Mucosa of descending colon (tissue), 3 donors: ENCODE measurements around the gene NUCB2. TPM values are rescaled to one million over a fixed set of nuclear protein-coding genes. Genes with fewer than 3 reads are reported as not detected.

Experiments
- ATAC-seq: fragments of 200-7000 bp; cut with Tn5 transposase; one replicate; pipeline ENCODE4 v1.9.1; 2020; ENCODE audit warnings: mild to moderate bottlenecking, moderate library complexity
- DNase-seq, 3 donors: peaks; one replicate each; pipeline ENCODE4 v3.0.0-alpha.2; 2020
- H3K36me3 ChIP-seq: fragments of 200-600 bp; one replicate; pipeline ENCODE4 v1.8.0; 2021; ENCODE audit warnings: low read depth, mild to moderate bottlenecking
- H3K4me1 ChIP-seq: fragments of 200-600 bp; one replicate; pipeline ENCODE4 v1.8.0; 2021; ENCODE audit warnings: low read depth, mild to moderate bottlenecking
- H3K4me3 ChIP-seq: fragments of 200-600 bp; one replicate; pipeline ENCODE4 v1.8.0; 2021; ENCODE audit warnings: mild to moderate bottlenecking
- H3K9me3 ChIP-seq: fragments of 200-600 bp; one replicate; pipeline ENCODE4 v1.8.0; 2021; ENCODE audit warnings: mild to moderate bottlenecking
- intact Hi-C, 2 donors: fragments of 100-400 bp; cut with DNase I in 1 of 2; cut with micrococcal nuclease in 1 of 2; formaldehyde crosslinking; loops; one replicate each; pipeline versions ENCODE4 v1.11.0 to v1.11.1; 2022; cut with DNase I, micrococcal nuclease
- total RNA-seq, 3 donors: library from RNA; stranded (reverse); fragmentation: NEBNext Ultra II Directional in 2 of 3; extraction: Animal tissue kit (Norgen Biotek cat#: 25700) in 2 of 3; gene quantifications; one replicate each; pipeline versions ENCODE4 v1.2.1 to v1.2.4, GENCODE V29; 2021 to 2023
- TF ChIP-seq, protein P1 (sequence below): fragments of 200-600 bp; IDR thresholded peaks from one replicate; pipeline ENCODE4 v1.8.0; 2022; ENCODE audit warnings: antibody characterized with exemption, mild to moderate bottlenecking
- donor health status: DM: no; HTN: no; CAD: no; lungs with moderate emphysema.
- donor health status: DM: no; HTN: no; CAD: no.
- donor health status: DM: no; HTN: yes; CAD: no.

NUCB2 gene
- total RNA-seq, 3 donors from 2014 or later: 22.4 to 75.4 (median 49.9) TPM

DNA sequence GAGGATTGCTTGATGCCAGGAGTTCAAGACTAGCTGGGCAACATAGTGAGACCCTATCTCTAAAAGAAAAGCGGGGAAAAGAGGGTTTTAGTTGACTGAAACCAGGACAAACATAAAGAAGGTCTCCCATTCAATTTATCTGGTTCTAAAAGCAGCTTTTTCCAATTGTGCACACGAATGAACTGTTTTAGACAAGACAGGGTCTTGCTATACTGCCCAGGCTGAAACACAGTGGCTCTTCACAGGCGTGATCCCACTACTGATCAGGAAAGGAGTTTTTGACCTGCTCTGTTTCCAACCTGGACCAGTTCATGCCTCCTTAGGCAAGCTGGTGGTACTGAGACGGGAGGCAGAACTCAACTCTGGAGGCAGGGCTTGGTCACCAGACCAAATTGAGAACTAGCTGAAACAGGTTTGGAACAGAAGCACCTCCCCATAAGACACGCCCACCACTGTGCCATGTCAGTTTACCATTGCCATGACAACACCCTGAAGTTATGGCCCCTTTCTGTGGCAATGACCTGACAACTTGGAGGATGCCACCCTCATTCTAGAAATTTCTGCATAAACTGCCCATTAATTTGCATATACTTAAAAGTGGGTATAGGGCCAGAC lies 2.8 kb upstream of the NUCB2 start:
- H3K4me3 ChIP-seq: no peak overlapping the region
- H3K9me3 ChIP-seq: no peaks in the 10 kb centered on the region
- peaks cover 3% of the 10 kb centered on the region for H3K4me1 ChIP-seq
- DNase-seq: no peak
- no peaks in the 10 kb centered on the region for H3K36me3 ChIP-seq
- ATAC-seq: no peak
- TF ChIP-seq, protein P1, sequence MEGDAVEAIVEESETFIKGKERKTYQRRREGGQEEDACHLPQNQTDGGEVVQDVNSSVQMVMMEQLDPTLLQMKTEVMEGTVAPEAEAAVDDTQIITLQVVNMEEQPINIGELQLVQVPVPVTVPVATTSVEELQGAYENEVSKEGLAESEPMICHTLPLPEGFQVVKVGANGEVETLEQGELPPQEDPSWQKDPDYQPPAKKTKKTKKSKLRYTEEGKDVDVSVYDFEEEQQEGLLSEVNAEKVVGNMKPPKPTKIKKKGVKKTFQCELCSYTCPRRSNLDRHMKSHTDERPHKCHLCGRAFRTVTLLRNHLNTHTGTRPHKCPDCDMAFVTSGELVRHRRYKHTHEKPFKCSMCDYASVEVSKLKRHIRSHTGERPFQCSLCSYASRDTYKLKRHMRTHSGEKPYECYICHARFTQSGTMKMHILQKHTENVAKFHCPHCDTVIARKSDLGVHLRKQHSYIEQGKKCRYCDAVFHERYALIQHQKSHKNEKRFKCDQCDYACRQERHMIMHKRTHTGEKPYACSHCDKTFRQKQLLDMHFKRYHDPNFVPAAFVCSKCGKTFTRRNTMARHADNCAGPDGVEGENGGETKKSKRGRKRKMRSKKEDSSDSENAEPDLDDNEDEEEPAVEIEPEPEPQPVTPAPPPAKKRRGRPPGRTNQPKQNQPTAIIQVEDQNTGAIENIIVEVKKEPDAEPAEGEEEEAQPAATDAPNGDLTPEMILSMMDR: no peak
- intact Hi-C loops: no loop called here

DNA sequence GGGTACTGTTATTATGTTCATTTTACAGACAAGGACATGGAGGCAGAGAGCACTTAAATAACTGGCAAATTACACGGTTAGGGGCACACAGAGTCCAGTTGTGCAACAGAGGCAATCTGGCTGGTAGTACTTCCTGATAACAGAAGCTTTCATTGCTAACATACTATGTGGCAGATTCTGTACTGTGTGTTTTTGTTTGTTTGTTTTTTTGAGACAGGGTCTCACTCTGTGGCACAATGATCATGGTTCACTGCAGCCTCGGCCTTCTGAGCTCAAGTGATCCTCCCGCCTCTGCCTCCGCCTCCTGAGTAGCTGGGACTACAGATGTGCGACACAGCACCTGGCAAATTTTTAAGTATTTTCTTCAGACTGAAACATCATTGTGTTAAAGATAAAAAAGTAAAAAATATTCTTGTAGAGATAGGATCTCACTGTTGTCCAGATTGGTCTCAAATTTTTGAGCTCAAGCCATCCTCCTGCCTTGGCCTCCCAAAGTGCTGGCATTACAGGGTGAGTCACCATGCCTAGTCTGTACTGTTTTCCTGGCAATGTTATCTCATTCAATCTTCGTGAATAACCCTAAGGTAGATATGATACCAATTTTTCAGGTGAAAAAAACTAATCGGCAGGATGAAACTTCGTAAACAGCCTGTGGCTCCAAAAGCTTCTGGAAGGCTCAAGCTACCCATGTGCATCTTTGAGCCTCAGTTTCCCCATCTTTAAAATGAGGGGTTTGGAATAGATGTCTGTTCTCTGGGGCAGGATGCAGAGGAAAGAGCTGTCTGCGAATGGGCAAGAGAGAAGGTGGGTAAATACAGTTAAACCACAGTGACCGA lies 921 bp upstream of the NUCB2 start:
- Histone ChIP-seq H3K4me3 (no peak overlapping the region), H3K4me1 (peaks cover 3% of the 10 kb centered on the region), H3K9me3 (no peaks in the 10 kb centered on the region), H3K36me3 (no peaks in the 10 kb centered on the region)
- no peak for ATAC-seq
- intact Hi-C loops: no loop called here
- TF ChIP-seq, protein P1: no peak
- no peak for DNase-seq

DNA sequence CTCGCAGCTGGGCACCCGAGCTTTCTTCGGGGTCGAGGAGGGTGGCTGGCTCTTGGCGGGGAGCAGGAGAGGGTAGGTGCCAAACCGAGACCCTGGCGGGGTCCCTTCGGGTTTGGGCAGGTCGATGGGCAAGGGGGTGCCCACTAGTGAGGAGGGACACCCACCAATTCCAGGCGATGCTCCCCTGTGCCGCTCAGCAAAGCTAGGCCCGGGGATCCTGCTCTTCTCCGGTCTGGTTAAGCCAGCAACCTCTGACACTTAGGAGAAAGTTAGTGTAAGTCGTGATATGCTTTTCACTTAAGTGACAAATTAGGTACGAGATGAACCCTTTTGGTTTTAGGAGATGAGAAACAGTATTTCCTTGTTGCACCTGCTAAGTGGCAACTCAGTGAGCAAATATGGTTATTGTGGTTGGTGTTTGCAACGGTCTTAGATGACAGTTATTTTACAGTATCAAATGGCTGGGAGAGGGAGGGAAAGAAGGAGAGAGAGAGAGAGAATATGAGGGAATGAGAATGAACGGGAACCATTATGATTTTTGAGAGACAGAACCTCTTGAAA lies 565 bp downstream of the NUCB2 start:
- H3K9me3 ChIP-seq: no peaks in the 10 kb centered on the region
- peak overlapping the region; percentile 94 for H3K4me3 ChIP-seq
- peak in 1 of 3 donors; percentile 25 for DNase-seq
- no peaks in the 10 kb centered on the region for H3K36me3 ChIP-seq
- peaks cover 3% of the 10 kb centered on the region for H3K4me1 ChIP-seq
- TF ChIP-seq, protein P1: no peak
- intact Hi-C loops: no loop called here
- ATAC-seq: peak; percentile 33

DNA sequence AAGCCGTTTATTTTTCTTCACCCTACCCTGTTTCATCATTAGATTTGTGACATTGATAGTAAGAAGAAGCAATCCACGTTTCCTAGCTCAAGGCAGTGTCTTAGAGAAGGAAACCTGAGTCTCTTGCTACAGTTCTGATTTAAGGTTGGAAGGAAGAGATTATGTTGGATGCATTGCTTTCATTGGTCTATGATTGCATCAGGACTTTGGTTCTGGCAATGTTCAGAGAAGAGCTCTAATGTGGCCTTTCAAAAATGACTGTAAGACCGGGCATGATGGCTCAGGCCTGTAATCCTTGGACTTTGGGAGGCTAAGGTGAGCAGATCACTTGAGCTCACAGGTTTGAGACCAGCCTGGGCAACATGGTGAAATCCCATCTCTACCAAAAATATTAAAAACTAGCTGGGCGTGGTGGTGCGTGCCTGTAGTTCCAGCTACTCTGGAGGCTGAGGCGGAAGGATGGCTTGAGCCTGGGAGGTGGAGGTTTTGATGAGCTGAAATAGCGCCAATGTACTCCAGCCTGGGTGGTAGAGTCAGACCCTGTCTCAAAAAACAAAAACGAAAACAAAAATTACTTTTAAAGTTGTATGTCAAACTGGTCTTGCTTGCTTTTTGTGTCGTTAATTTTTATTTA lies 4.1 kb downstream of the NUCB2 start:
- intact Hi-C loops: no loop called here
- ATAC-seq: no peak
- no peak for DNase-seq
- no peaks in the 10 kb centered on the region for H3K4me1 ChIP-seq
- no peaks in the 10 kb centered on the region for H3K9me3 ChIP-seq
- TF ChIP-seq, protein P1: no peak
- no peak overlapping the region for H3K4me3 ChIP-seq
- no peaks in the 10 kb centered on the region for H3K36me3 ChIP-seq

DNA sequence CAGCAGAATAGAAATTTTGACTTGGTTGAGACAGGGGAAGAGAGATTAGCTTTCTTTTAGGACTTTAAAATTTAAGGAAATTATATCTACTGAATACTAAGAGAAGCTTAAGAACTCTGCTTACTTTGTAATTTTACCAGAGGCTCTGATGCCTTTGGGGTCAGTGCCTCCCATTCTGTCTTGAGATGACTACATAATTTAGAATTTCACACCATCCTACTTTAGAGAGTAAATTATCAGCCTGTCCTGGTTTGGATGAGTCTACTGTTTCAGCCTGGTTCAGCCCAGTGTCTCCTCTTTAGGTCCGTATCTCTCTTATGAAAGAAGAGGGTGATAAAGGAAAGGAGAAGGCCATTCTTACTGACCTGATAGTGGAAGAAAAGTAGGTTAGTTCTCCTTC lies 9.8 kb downstream of the NUCB2 start:
- Histone ChIP-seq H3K4me1 (no peaks in the 10 kb centered on the region), H3K4me3 (no peak overlapping the region), H3K36me3 (no peaks in the 10 kb centered on the region), H3K9me3 (no peaks in the 10 kb centered on the region)
- TF ChIP-seq, protein P1: no peak
- ATAC-seq (no peak), DNase-seq (no peak)
- intact Hi-C loops: no loop called here
